ENCODE measurements around the gene NLK. TPM values are rescaled to one million over a fixed set of nuclear protein-coding genes. Genes with fewer than 3 reads are reported as not detected.

NLK gene
- polyA plus RNA-seq, 1 donor from 2014 or later = 81.7 TPM

- Histone ChIP-seq H3F3A (ENCODE audit: insufficient read depth, low read length, poor library complexity, severe bottlenecking) (no peaks in the 10 kb centered on the region), H3K9me2 (ENCODE audit: insufficient read depth, low read length) (no peaks in the 10 kb centered on the region), H3K9ac (ENCODE audit: low read length) (no peak overlapping the region), H4K20me1 (ENCODE audit: insufficient read depth) (no peaks in the 10 kb centered on the region), H3K4me3 (ENCODE audit: low read length) (no peak overlapping the region), H3K27ac (ENCODE audit: low read length) (no peak overlapping the region), H2AFZ (ENCODE audit: low read depth, low read length) (no peak overlapping the region), H3K79me2 (replicated peaks; ENCODE audit: insufficient read depth, low read length) (peaks cover 10% of the 10 kb centered on the region), H3K27me3 (ENCODE audit: insufficient read depth, low read depth, low read length) (no peaks in the 10 kb centered on the region), H3K4me2 (ENCODE audit: low read length) (no peak overlapping the region), H3K36me3 (ENCODE audit: insufficient read depth, low read length) (no peaks in the 10 kb centered on the region), H3K9me3 (ENCODE audit: low read length) (no peaks in the 10 kb centered on the region)
- TF ChIP-seq RAD21 (conservative IDR thresholded peaks at IDR 0.05) (no peak), EP300 (conservative IDR thresholded peaks at IDR 0.05; ENCODE audit: poor library complexity, severe bottlenecking) (no peak), EZH2 (IDR thresholded peaks at IDR 0.05; ENCODE audit: borderline replicate concordance, insufficient read depth, low read length, poor library complexity, severe bottlenecking) (no peak)
Observed at GRCh38 chr17:28065706-28066105, 23.2 kb downstream of the NLK start.

GRCh38 chr17:28069061-28069460 lies 26.6 kb downstream of the NLK start:
- no peaks in the 10 kb centered on the region for H3K9me2 ChIP-seq (ENCODE audit: insufficient read depth, low read length)
- TF ChIP-seq TAF1 (IDR thresholded peaks at IDR 0.05; ENCODE audit: low read depth) = no peak
- no peak for TF ChIP-seq MXI1 (conservative IDR thresholded peaks at IDR 0.05; ENCODE audit: poor library complexity, severe bottlenecking)
- TF ChIP-seq POLR2AphosphoS5 (IDR thresholded peaks at IDR 0.05) = no peak
- no peak for TF ChIP-seq SMC3 (conservative IDR thresholded peaks at IDR 0.05; ENCODE audit: poor library complexity)
- no peak for TF ChIP-seq EP300 (conservative IDR thresholded peaks at IDR 0.05; ENCODE audit: poor library complexity, severe bottlenecking)
- no peak for TF ChIP-seq CTCF (IDR thresholded peaks at IDR 0.05; ENCODE audit: poor library complexity, severe bottlenecking)
- TF ChIP-seq EZH2 (IDR thresholded peaks at IDR 0.05; ENCODE audit: borderline replicate concordance, insufficient read depth, low read length, poor library complexity, severe bottlenecking) = no peak
- TF ChIP-seq RAD21 (conservative IDR thresholded peaks at IDR 0.05) = no peak
- TF ChIP-seq REST (IDR thresholded peaks at IDR 0.05; ENCODE audit: borderline replicate concordance) = no peak
- no peak overlapping the region for H3K27ac ChIP-seq (ENCODE audit: low read length)
- no peak overlapping the region for H3K4me2 ChIP-seq (ENCODE audit: low read length)
- no peak overlapping the region for H3K9ac ChIP-seq (ENCODE audit: low read length)
- H3K27me3 ChIP-seq (ENCODE audit: insufficient read depth, low read depth, low read length) = no peaks in the 10 kb centered on the region
- no peaks in the 10 kb centered on the region for H3K9me3 ChIP-seq (ENCODE audit: low read length)
- H2AFZ ChIP-seq (ENCODE audit: low read depth, low read length) = no peak overlapping the region
- H3K36me3 ChIP-seq (ENCODE audit: insufficient read depth, low read length) = no peaks in the 10 kb centered on the region
- H4K20me1 ChIP-seq (ENCODE audit: insufficient read depth) = no peaks in the 10 kb centered on the region
- no peaks in the 10 kb centered on the region for H3K79me2 ChIP-seq (replicated peaks; ENCODE audit: insufficient read depth, low read length)
- no peaks in the 10 kb centered on the region for H3F3A ChIP-seq (ENCODE audit: insufficient read depth, low read length, poor library complexity, severe bottlenecking)
- no peak overlapping the region for H3K4me3 ChIP-seq (ENCODE audit: low read length)

- H3K79me2 ChIP-seq (replicated peaks; ENCODE audit: insufficient read depth, low read length) = peaks cover 4% of the 10 kb centered on the region
- H3K4me3 ChIP-seq (ENCODE audit: low read length) = no peak overlapping the region
- H3K4me2 ChIP-seq (ENCODE audit: low read length) = no peak overlapping the region
- no peaks in the 10 kb centered on the region for H3F3A ChIP-seq (ENCODE audit: insufficient read depth, low read length, poor library complexity, severe bottlenecking)
- no peak overlapping the region for H3K9ac ChIP-seq (ENCODE audit: low read length)
- no peaks in the 10 kb centered on the region for H3K9me2 ChIP-seq (ENCODE audit: insufficient read depth, low read length)
- H3K27ac ChIP-seq (ENCODE audit: low read length) = no peak overlapping the region
- H3K9me3 ChIP-seq (ENCODE audit: low read length) = no peaks in the 10 kb centered on the region
- H3K27me3 ChIP-seq (ENCODE audit: insufficient read depth, low read depth, low read length) = no peaks in the 10 kb centered on the region
- H4K20me1 ChIP-seq (ENCODE audit: insufficient read depth) = no peaks in the 10 kb centered on the region
- H3K36me3 ChIP-seq (ENCODE audit: insufficient read depth, low read length) = no peaks in the 10 kb centered on the region
- no peak for TF ChIP-seq MXI1 (conservative IDR thresholded peaks at IDR 0.05; ENCODE audit: poor library complexity, severe bottlenecking)
- TF ChIP-seq SMC3 (conservative IDR thresholded peaks at IDR 0.05; ENCODE audit: poor library complexity) = no peak
- TF ChIP-seq EP300 (conservative IDR thresholded peaks at IDR 0.05; ENCODE audit: poor library complexity, severe bottlenecking) = no peak
- no peak for TF ChIP-seq RAD21 (conservative IDR thresholded peaks at IDR 0.05)
- TF ChIP-seq EZH2 (IDR thresholded peaks at IDR 0.05; ENCODE audit: borderline replicate concordance, insufficient read depth, low read length, poor library complexity, severe bottlenecking) = no peak
- no peak for TF ChIP-seq POLR2AphosphoS5 (IDR thresholded peaks at IDR 0.05)
- TF ChIP-seq REST (IDR thresholded peaks at IDR 0.05; ENCODE audit: borderline replicate concordance) = no peak
- TF ChIP-seq CTCF (IDR thresholded peaks at IDR 0.05; ENCODE audit: poor library complexity, severe bottlenecking) = no peak
- TF ChIP-seq TAF1 (IDR thresholded peaks at IDR 0.05; ENCODE audit: low read depth) = no peak
- H2AFZ ChIP-seq (ENCODE audit: low read depth, low read length) = no peak overlapping the region
Observed at GRCh38 chr17:28071179-28071578, 28.7 kb downstream of the NLK start.

Data from neural cell (in vitro differentiated cells).